ENCODE results near the gene FAM32A.

- no peak for TF ChIP-seq CTCF (IDR thresholded peaks at IDR 0.05)
- TF ChIP-seq EZH2 (IDR thresholded peaks at IDR 0.05; ENCODE audit: borderline replicate concordance, insufficient read depth, low read depth, low read length, poor library complexity, severe bottlenecking), result no peak
These were observed 50.8 kb downstream of the FAM32A start for GRCh38 chr19:16235811-16236652.
